Stimulated activated CD8-positive, alpha-beta memory T cell treated with anti-CD3 and anti-CD28 coated beads, Interleukin-7, amount 100 ng/mL, for 1 hour (primary cell): Measurements from ENCODE around the gene COPS3.

ENCODE experiments used
- DNase-seq, 2 donors: peaks; one replicate each; pipeline ENCODE4 v3.0.0-alpha.2; 2020; ENCODE audit warnings: low read depth in 2 of 2

COPS3 gene

DNA sequence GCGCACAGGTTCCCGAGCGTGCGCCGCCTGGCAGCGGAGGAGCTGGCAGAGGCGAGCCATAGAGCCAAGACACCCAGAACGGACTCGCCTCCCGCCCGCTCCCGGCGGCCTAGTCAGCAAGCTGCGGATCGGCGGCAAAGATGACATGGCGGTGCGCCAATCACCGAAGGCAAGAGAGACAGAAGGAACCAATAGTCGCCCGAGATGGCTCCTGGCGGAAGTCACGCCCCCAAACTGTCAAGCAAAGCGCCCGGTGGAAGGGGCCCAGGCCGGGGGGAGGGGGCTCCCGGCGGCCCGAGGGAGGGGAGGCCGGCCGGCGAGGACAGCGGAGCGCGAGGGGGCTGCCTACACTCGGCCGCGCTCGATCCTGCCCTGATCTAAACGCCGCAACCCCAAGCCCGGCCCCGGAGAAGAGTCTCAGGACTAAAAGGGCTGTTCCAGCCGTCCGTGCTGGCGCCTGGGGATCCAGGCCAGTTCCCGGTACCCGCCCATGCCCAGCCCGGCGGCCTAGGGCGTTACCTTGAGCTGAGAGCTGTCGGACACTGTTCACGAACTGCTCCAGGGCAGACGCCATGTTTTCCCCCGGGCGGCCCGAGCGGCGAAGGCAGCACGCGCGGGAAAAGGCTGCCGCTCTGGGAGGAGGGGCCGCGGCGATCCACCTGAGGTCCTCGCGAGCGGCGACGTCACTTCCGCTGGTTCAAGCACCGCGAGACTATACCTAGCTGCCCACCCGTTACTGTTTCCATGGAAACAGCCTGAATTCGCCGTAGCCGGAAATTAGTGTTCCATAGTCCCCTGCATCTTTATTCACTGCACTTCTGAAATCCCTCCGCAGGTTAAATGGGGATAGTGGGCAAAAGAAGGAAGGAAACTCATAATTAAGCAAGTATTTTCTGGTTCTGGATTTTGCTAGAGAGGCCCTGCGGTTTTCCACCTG, at the start of gene COPS3:
COPS3 (minus strand) TSS at position 634 of the 937 bp plus-strand sequence; CDS start at position 574, 60 bp downstream.
- peak; percentile 92 to 93 for DNase-seq

DNA sequence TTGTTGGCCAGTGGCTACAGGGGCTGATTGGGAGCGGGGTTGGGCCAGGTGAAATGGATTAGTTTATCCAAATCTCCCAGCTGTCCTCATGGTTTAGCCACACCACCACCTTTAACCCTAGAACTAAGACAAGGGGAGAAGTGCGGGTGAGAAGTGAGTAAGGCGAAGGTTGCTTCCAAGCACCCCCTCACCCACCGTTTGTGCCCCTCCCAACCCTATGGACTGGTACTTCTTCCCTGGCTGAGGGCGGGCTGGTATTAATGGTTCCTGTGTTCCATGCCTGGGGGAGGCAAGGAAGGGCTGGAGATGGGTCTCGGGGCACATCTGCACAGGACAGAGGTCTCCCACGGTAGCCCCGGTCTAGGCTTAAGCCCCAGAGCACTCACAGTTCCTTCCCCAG, 47.2 kb upstream of the COPS3 start:
- DNase-seq, result no peak

DNA sequence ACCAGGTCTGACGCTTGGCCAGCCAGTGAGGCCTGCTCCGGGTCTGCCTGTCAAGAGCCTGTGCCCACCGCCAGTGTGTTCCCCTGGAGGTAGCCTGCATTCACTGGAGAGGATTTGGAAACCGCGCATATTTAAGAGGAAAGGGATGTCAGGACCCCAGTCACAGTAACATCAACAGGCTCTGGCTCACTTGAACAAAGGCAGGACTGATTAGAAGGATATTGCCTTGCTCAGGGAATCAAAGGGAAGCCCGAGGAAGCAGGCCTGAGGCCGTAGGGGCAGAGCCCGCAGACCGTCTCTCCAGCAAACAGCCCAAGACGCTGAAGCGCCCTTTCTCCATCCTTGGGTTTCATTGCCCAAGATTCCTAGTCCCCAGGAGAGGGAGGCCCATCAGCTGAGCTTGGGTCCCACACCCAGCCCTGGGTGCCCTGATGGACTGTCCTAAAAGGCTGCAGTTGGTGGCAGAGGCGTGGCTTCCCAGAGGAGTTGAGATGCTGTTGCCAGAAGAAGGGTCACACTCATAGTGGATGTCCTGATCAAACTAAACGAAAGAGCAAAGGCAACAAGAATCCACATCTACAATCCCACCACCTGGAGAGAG, 45.3 kb upstream of the COPS3 start:
- DNase-seq, result no peak

GRCh38 chr17:17325816-17326215, 44.8 kb upstream of the COPS3 start:
- no peak for DNase-seq

DNA sequence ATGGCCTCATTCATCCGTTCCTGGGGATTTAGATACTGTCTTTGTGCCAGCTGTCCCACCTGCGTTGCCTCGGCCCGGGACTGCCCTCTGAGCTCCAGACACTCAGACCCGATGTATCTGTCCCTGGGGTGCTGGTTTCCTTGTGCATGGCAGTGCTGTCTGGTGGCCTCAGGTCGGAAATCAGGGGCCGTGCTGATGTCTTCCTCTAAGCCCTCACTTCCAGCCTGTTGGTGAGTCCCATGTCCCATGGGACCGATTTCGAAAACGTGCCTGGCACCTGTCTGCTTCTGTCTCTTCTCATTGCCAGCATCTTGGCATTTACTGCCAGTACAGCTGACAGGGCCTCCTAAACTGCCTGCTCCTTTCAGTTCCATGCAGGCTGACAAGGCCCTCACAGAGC, 44.2 kb upstream of the COPS3 start:
- no peak for DNase-seq

DNA sequence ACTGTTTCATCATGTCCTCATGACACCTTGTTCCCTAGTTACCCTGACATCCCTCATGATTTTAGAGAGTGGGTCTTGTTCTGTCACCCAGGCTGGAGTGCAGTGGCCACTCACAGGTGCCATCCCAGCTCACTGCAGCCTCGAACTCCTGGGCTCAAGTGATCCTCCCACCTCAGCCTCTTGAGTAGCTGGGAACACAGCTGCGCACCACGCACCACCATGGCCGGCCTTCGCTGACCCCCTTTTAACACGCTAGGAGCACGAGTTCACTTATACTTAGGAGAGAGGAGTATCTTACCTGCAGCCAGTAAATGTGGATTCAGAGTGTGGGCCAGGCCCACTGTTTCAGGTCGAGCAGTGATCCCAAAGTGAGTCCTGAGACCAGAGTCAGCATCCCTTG, 43.6 kb upstream of the COPS3 start:
- no peak for DNase-seq

- DNase-seq, result no peak
Observed at GRCh38 chr17:17322516-17323510, 41.8 kb upstream of the COPS3 start.

DNA sequence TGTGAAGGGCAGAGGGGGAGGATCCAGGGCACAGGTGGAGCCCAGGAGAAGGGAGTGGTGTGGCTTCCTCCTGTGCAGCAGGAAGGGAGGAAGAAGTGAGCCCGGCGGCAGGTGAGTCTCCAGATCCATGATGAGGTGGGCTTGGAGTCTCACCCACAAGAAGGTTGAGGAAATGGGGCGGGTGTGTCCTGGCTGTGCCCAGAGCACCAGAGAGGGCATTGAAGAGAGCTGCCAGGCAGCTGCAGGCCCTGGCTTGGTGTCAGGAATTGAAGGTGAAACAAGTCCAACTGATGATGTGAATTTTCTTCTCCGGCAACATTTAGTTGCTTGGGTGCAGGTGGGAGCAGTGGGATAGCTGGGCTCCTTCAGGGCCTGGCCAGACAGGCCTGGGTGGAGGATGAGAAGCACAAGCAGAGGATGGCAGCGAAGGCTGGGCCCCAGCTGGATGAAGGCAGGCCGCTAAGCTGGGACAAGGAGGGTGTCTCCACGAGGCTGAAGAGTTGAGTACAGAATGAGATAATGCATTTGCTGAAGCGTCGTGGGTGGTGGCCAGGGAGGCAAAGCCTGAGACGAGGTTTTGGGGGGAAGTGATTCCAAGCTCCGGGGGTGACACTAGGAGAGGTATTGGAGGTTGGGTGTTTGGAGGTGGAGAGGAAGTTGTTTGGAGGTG, 40.4 kb upstream of the COPS3 start:
- no peak for DNase-seq

DNA sequence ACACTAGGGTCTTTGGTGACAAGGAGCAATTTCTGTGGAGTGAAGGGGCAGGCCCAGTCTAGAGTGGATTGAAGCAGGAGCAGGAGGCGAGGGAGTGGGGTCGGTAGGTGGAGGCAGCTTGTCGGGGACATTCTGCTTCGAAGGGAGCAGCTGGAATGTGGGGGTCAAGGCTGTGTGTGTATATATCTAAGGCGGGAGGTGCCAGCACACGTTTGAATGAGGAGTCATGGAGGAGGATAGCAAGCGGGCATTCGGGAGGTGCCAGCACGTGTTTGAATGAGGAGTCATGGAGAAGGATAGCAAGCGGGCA, 39.8 kb upstream of the COPS3 start:
- DNase-seq, result no peak

GRCh38 chr17:17320188-17320910, 39.3 kb upstream of the COPS3 start:
- DNase-seq, result no peak

DNA sequence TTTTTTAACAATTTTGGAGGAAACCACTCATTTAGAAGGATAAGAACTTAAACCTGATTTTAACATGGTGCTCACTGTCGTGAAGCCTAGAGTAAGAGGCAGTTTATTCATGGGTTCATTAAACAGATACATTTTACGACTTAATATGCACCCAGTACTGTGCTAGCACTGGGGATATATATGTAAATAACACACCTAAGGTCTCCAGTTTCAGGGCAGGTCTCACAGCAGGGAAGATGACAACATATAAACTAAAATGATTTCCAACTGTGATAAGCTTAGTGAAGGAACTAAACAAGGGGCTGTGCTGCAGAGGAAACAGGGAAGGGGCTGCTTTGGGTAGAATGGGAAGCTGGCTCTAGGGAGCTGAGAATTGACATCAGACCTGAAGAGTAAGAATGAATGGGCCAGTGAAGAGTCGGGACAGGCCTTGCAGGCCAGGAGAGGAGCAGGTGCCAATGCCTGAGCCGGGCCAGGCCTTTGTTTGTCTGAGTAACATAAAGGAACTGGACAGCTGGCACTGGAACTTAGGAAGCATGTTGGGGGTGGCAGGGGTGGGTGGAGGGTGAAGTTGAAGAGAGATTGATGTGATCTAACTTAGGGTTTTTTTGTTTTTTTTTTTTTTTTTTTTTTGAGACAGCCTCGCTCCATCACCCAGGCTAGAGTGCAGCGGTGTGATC, 34.2 kb upstream of the COPS3 start:
- DNase-seq, result no peak

GRCh38 chr17:17314501-17315071, 33.5 kb upstream of the COPS3 start:
- no peak for DNase-seq

DNA sequence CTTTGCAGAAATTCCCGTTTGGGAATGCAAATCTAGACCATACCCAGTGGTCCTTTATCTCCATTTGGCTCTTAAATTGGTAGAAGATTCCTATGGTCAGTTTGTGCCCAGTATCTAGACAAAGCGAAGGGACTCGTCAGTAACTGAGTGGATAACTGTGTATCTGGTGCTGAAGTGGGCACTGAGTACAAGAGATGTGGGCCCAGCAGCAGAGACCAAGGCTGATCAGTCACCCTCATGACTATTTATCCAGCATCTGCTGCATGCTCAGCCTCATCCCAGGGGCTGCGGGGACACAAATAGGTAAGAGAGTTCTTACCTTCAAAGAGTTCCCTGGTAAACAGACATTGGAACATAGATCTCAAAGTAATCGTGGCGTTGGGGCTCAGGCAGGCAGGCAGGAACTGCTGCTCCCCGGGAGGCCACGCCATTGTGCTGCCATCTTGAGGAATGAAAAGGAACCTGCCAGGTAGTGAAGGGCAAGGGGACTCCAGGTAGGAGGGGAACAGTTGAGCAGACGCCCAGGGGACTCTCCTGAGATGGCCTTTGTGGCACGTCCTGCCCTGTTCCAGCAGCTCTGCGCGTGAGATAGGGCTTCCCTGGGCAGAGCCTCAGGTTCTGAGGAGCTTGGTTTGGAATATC, 32.4 kb upstream of the COPS3 start:
- peak; percentile 41 to 53 for DNase-seq

DNA sequence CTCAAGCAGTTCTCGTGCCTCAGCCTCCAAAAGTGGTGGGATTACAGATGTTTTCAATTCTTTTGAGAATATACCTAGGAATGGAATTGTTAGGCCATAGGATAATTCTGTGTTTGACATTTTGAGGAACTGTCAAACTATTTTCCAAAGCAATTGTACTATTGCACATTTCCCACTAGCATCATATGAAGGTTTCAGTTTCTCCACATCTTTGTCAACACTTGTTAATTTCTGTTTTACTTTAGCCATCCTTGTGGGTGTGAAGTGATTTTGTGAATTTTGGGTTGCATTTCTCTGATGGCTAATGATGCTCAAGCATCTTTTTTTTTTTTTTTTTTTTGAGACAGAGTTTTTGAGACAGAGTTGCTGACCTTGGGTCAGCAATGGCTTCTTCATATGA, 28.3 kb upstream of the COPS3 start:
- DNase-seq, result no peak

DNA sequence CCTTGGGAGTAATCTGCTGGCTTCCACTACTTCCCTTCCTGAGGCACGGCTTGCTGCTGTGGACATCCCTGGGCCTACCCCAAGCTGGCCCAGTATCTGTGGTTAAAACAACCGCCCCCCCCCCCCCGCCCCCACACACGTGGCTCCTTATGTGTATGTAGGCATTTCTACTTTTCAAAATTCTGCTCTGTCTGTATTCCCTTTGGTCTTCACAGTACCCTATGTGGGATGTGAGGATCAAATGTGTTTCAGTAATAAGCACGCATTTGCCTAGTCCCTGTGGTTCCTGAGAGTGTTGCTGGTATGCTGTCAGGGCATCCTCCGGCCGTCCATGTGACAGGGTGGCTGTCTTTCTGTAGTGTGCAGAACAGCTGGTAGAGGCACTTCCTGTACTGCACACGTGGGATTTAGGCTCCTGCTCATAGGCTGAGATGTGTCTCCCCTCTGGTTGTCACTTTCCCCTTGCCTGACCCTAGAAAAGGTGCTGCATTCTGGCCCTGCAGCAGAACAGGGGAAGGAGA, 24.3 kb upstream of the COPS3 start:
- peak; percentile 18 to 19 for DNase-seq

DNA sequence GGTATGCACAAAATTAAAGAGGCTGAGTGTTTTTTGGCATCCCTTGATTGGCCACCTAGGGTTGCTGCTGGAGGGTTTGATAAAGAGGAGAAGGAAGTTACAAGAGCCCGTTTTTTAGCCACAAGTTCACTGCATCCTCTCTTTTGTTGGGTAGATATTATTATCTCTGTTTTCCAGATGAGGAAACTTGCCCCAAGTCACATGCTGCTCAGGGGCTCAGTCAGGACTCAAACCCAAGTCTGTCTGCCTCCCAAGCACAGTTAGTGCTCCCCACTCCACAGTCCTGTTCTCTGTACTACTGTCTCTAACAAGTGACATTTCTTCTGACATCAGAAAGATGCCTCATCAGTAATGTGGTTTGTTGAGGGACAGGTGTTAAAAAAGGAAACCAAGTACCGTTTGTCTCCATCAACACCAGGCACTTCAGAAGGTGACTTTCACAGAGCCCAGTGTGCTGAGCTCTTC, 23.5 kb upstream of the COPS3 start:
- no peak for DNase-seq

DNA sequence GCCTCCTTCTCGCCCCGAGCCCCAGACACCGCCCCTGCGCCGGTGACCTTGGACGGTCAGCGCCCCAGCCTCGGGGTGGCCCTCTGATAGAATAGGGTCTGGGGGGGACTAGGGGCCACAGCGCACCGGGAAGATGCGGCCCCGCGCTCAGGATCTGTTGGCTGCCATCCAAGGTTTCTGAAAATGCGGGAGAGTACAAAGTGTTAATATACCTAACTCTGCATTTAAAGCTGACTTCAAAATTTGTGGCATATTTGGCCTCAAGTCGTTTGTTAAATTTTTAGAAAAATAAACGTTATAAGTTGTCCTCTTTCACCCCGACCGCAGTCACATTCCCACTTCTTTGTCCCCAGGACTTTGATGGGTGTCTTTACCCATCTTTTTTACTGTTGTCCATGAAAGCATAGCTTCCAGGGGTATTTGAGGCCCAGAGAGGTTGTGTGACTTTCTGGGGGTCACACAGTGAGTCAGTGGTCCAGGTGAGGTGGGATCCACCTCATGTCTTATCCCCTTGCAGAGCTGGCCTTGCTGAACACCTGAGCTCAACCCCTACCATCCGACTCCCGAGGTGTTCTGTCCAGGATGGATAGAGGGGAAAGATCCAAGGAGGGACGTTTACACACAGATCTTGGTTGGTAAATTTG, 22.9 kb upstream of the COPS3 start:
- no peak for DNase-seq

DNA sequence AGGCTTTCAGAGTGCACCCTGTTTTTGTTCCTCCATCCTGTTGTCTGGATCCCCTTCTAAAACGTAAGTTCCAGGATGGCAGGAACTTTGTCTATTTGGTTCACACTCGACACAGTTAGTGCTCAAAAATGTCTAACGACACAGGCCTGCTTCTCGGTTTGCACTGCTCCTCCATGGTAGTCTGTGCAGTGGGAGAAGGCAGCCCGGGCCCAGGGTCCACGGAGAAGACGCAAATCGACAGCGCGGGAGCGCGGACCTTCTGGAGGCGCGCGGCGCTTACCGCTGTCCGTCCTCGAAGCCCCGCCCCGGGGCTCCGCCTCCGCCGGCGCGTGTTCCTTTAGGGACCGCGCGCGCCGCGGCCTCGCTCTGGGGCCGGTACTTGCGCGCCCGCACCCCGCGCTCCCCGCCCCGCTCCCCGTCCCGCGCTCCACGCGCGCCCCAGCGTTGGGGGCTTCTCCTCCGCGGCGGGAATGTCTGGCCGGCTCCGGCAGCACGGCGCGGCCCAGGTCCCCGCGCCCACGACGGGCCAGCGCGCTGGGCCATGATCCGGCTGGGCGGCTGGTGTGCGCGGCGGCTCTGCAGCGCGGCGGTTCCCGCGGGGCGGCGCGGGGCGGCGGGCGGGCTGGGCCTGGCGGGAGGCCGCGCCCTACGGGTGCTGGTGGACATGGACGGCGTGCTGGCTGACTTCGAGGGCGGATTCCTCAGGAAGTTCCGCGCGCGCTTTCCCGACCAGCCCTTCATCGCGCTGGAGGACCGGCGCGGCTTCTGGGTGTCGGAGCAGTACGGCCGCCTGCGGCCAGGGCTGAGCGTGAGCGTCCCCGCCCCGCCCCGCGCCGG, 22.2 kb upstream of the COPS3 start, which contains the start of gene NT5M:
NT5M (plus strand) TSS at position 364 of the 837 bp plus-strand sequence; CDS start at position 542, 178 bp downstream.
- peak; percentile 26 to 36 for DNase-seq
